ENCODE data around the gene PLEKHA4. TPM values are rescaled to one million over a fixed set of nuclear protein-coding genes. Genes with fewer than 3 reads are reported as not detected.
"Not testable (repeated sequence)": the region's sequence is repeated elsewhere in the genome, so short reads cannot be mapped to it uniquely, and the experiment has no call there.

The PLEKHA4 gene
- total and polyA plus RNA-seq, 7 donors: 13.8 to 44.7 (median 20.7) TPM

- intact Hi-C loops (cut with DNase I): no loop called here
- WGBS, 2 donors: 78 to 79% methylated on average over 5 of the region's 5 CpGs
- H3K27ac ChIP-seq: peak overlapping the region; percentile 78 to 89 (median 82)
- H3K4me3 ChIP-seq: no peak overlapping the region
- DNase-seq: no peak
- H3K36me3 ChIP-seq: no peaks in the 10 kb centered on the region
- no peaks in the 10 kb centered on the region for H3K27me3 ChIP-seq
- H3K4me1 ChIP-seq: peaks cover 0 to 40% (median 34%) of the 10 kb centered on the region in 4 donors
- TF ChIP-seq POLR2A (IDR thresholded peaks at IDR 0.05) (no peak), EP300 (IDR thresholded peaks at IDR 0.05) (no peak), POLR2AphosphoS5 (IDR thresholded peaks at IDR 0.05) (no peak)
- no peaks in the 10 kb centered on the region for H3K9me3 ChIP-seq
Measured at GRCh38 chr19:48897181-48897580, 28.8 kb upstream of the PLEKHA4 start.

- TF ChIP-seq POLR2AphosphoS5 (IDR thresholded peaks at IDR 0.05) (peak in 2 of 4 donors; percentile 12 to 17), CTCF (IDR thresholded peaks at IDR 0.05) (no peak), EP300 (IDR thresholded peaks at IDR 0.05) (no peak), POLR2A (IDR thresholded peaks at IDR 0.05) (no peak)
- no peaks in the 10 kb centered on the region for H3K27me3 ChIP-seq
- H3K36me3 ChIP-seq: no peaks in the 10 kb centered on the region
- H3K9me3 ChIP-seq: no peaks in the 10 kb centered on the region
- DNase-seq: peak; percentile 86
- H3K4me3 ChIP-seq: peak overlapping the region; percentile 16 to 58 (median 54)
- H3K4me1 ChIP-seq: peaks cover 0 to 30% (median 25%) of the 10 kb centered on the region in 4 donors
- 31 to 53% methylated on average over 25 of the region's 25 CpGs for WGBS, 2 donors
- intact Hi-C loops (cut with DNase I): no loop called here
- H3K27ac ChIP-seq: peak overlapping the region; percentile 78 to 89 (median 82)
Measured at GRCh38 chr19:48896191-48896720, 27.8 kb upstream of the PLEKHA4 start.

- Histone ChIP-seq H3K27me3 (no peaks in the 10 kb centered on the region), H3K4me3 (no peak overlapping the region), H3K27ac (no peak overlapping the region), H3K4me1 (peaks cover 0 to 21% (median 18%) of the 10 kb centered on the region in 4 donors), H3K36me3 (no peaks in the 10 kb centered on the region), H3K9me3 (no peaks in the 10 kb centered on the region)
- TF ChIP-seq EP300 (IDR thresholded peaks at IDR 0.05): no peak
- TF ChIP-seq POLR2AphosphoS5 (IDR thresholded peaks at IDR 0.05): no peak
- 72 to 85% methylated on average over 21 of the region's 21 CpGs for WGBS, 2 donors
- no peak for DNase-seq
- intact Hi-C loops (cut with DNase I): no loop called here
Measured at GRCh38 chr19:48895226-48895625, 26.8 kb upstream of the PLEKHA4 start.

- TF ChIP-seq POLR2AphosphoS5 (IDR thresholded peaks at IDR 0.05) (no peak), POLR2A (IDR thresholded peaks at IDR 0.05) (no peak)
- intact Hi-C loops (cut with DNase I): no loop called here
- H3K4me3 ChIP-seq: no peak overlapping the region
- no peaks in the 10 kb centered on the region for H3K36me3 ChIP-seq
- WGBS, 2 donors: 59 to 90% methylated on average over 4 of the region's 4 CpGs
- DNase-seq: no peak
- H3K9me3 ChIP-seq: no peaks in the 10 kb centered on the region
- H3K27ac ChIP-seq: no peak overlapping the region
- no peaks in the 10 kb centered on the region for H3K27me3 ChIP-seq
- H3K4me1 ChIP-seq: peaks cover 0 to 3% (median under 1%) of the 10 kb centered on the region in 4 donors
Measured at GRCh38 chr19:48890551-48890950, 22.1 kb upstream of the PLEKHA4 start.

GRCh38 chr19:48889496-48889895 lies 21.1 kb upstream of the PLEKHA4 start:
- H3K27ac ChIP-seq; DNase-seq; intact Hi-C loops (cut with DNase I); H3K36me3 ChIP-seq; H3K4me3 ChIP-seq; H3K9me3 ChIP-seq; H3K27me3 ChIP-seq; H3K4me1 ChIP-seq: not testable (repeated sequence)
- WGBS, 2 donors: 59 to 89% methylated on average over 2 of the region's 3 CpGs

GRCh38 chr19:48887861-48888612 lies 19.6 kb upstream of the PLEKHA4 start:
- Histone ChIP-seq H3K36me3 (no peaks in the 10 kb centered on the region), H3K4me3 (no peak overlapping the region), H3K27me3 (no peaks in the 10 kb centered on the region), H3K4me1 (no peaks in the 10 kb centered on the region), H3K27ac (no peak overlapping the region), H3K9me3 (no peaks in the 10 kb centered on the region)
- TF ChIP-seq POLR2AphosphoS5 (IDR thresholded peaks at IDR 0.05): no peak
- TF ChIP-seq POLR2A (IDR thresholded peaks at IDR 0.05): no peak
- no peak for TF ChIP-seq CTCF (IDR thresholded peaks at IDR 0.05)
- TF ChIP-seq EP300 (IDR thresholded peaks at IDR 0.05): no peak
- 93 to 96% methylated on average over 21 of the region's 21 CpGs for WGBS, 2 donors
- intact Hi-C loops (cut with DNase I): no loop called here
- no peak for DNase-seq
